Stimulated activated CD4-positive, alpha-beta T cell treated with anti-CD3 and anti-CD28 coated beads, Interleukin-1b, Interleukin-23, amount 100 ng/mL, for 48 hours (primary cell): ENCODE data around the gene SLC9A7.
A peak's percentile ranks its signal among the peaks of the same experiment; 100 is the strongest.
"Not testable (repeated sequence)": the region's sequence is repeated elsewhere in the genome, so short reads cannot be mapped to it uniquely, and the experiment has no call there.

Source experiments
- DNase-seq: peaks from one replicate; pipeline ENCODE4 v3.0.0-alpha.2; 2020

SLC9A7 gene

GRCh38 chrX:46750889-46751288 is 8.0 kb downstream of the SLC9A7 start:
- no peak for DNase-seq

GRCh38 chrX:46744009-46744408 is 14.9 kb downstream of the SLC9A7 start:
- DNase-seq = no peak

- no peak for DNase-seq
Observed at GRCh38 chrX:46743046-46743445, 15.9 kb downstream of the SLC9A7 start.

- no peak for DNase-seq
Observed at GRCh38 chrX:46739736-46740135, 19.2 kb downstream of the SLC9A7 start.

- no peak for DNase-seq
Observed at GRCh38 chrX:46737462-46737861, 21.5 kb downstream of the SLC9A7 start.

GRCh38 chrX:46737041-46737440 is 21.9 kb downstream of the SLC9A7 start:
- no peak for DNase-seq

- no peak for DNase-seq
Observed at GRCh38 chrX:46735622-46736021, 23.3 kb downstream of the SLC9A7 start.

GRCh38 chrX:46733226-46733625 is 25.7 kb downstream of the SLC9A7 start:
- DNase-seq = no peak

- no peak for DNase-seq
Observed at GRCh38 chrX:46730765-46731164, 28.2 kb downstream of the SLC9A7 start.

GRCh38 chrX:46727441-46727840 is 31.5 kb downstream of the SLC9A7 start:
- DNase-seq = no peak

GRCh38 chrX:46723569-46723927 is 35.4 kb downstream of the SLC9A7 start:
- DNase-seq = not testable (repeated sequence)

- DNase-seq = no peak
Observed at GRCh38 chrX:46722742-46723568, 36.0 kb downstream of the SLC9A7 start.

- no peak for DNase-seq
Observed at GRCh38 chrX:46716796-46717195, 42.1 kb downstream of the SLC9A7 start.

- DNase-seq = no peak
Observed at GRCh38 chrX:46715997-46716396, 42.9 kb downstream of the SLC9A7 start.

GRCh38 chrX:46715530-46715929 is 43.4 kb downstream of the SLC9A7 start:
- no peak for DNase-seq

- DNase-seq = no peak
Observed at GRCh38 chrX:46713672-46714490, 45.0 kb downstream of the SLC9A7 start.

GRCh38 chrX:46712764-46713163 is 46.2 kb downstream of the SLC9A7 start:
- DNase-seq = no peak

GRCh38 chrX:46710927-46711623 is 47.8 kb downstream of the SLC9A7 start:
- DNase-seq = peak; percentile 5

GRCh38 chrX:46710425-46710824 is 48.5 kb downstream of the SLC9A7 start:
- no peak for DNase-seq

GRCh38 chrX:46707274-46707965 is 51.5 kb downstream of the SLC9A7 start:
- no peak for DNase-seq

- peak; percentile 13 for DNase-seq
Observed at GRCh38 chrX:46704767-46705386, 54.0 kb downstream of the SLC9A7 start.

GRCh38 chrX:46703980-46704379 is 54.9 kb downstream of the SLC9A7 start:
- DNase-seq = no peak
